SU-DHL-6 (cell line): ENCODE measurements around the gene MED27.

Experiments used
- H2AFZ ChIP-seq: fragments of 200-600 bp; sonication (generic); 2 replicates; pipeline ENCODE4 v1.6.1; 2014; ENCODE audit warnings: low read depth, mild to moderate bottlenecking, moderate library complexity, mixed read lengths, antibody characterized with exemption, low read length; ENCODE audit not compliant: severe bottlenecking
- H3F3A ChIP-seq: fragments of 200-600 bp; shearing (Covaris generic); 2 replicates; pipeline ENCODE4 v1.6.0; 2016; ENCODE audit warnings: antibody characterized with exemption, mild to moderate bottlenecking; ENCODE audit not compliant: insufficient read depth
- H3K27ac ChIP-seq: fragments of 200-600 bp; sonication (generic); 2 replicates; pipeline ENCODE4 v1.5.1; 2016; ENCODE audit warnings: low read depth, mild to moderate bottlenecking, low read length, moderate library complexity, mixed read lengths
- H3K27me3 ChIP-seq: fragments of 200-600 bp; sonication (generic), shearing (Covaris generic); 2 replicates; pipeline ENCODE4 v1.6.0; 2014; ENCODE audit warnings: mild to moderate bottlenecking, low read length
- H3K36me3 ChIP-seq: fragments of 200-600 bp; sonication (generic); 2 replicates; pipeline ENCODE4 v1.6.1; 2014; ENCODE audit warnings: mild to moderate bottlenecking, low read length, mixed read lengths
- H3K4me2 ChIP-seq: fragments of 300-600, 200-600 bp; shearing (Covaris generic), sonication (generic); 2 replicates; pipeline ENCODE4 v1.6.0; 2014; ENCODE audit warnings: low read length, low read depth, mild to moderate bottlenecking; ENCODE audit not compliant: poor library complexity, severe bottlenecking
- H3K4me3 ChIP-seq: fragments of 200-600 bp; sonication (generic); 2 replicates; pipeline ENCODE4 v1.5.1; 2014; ENCODE audit warnings: antibody characterized with exemption, low read length, mild to moderate bottlenecking, mixed read lengths; ENCODE audit not compliant: insufficient read depth, poor library complexity, severe bottlenecking
- H3K79me2 ChIP-seq: fragments of 200-600 bp; sonication (generic); 2 replicates; pipeline ENCODE4 v1.6.1; 2014; ENCODE audit warnings: mild to moderate bottlenecking, low read length, moderate library complexity; ENCODE audit not compliant: insufficient read depth
- H3K9ac ChIP-seq: fragments of 200-600 bp; sonication (generic); 2 replicates; pipeline ENCODE4 v1.7.0; 2014; ENCODE audit warnings: mild to moderate bottlenecking, low read length
- H3K9me2 ChIP-seq: fragments of 200-600 bp; sonication (generic); replicated peaks from 2 replicates; pipeline ENCODE4 v1.6.1; 2014; ENCODE audit warnings: low read length; ENCODE audit not compliant: insufficient read depth
- H3K9me3 ChIP-seq: fragments of 200-600 bp; sonication (generic); 2 replicates; pipeline ENCODE4 v1.6.1; 2014; ENCODE audit warnings: low read length, mixed read lengths; ENCODE audit not compliant: insufficient read depth
- H4K20me1 ChIP-seq: fragments of 200-600 bp; sonication (generic); 2 replicates; pipeline ENCODE4 v1.6.1; 2014; ENCODE audit warnings: low read depth, mild to moderate bottlenecking, antibody characterized with exemption, low read length, moderate library complexity, mixed read lengths
- EZH2phosphoT487 ChIP-seq: fragments of 200-600 bp; sonication (generic), shearing (Covaris generic); conservative IDR thresholded peaks from 2 replicates; pipeline ENCODE4 v1.6.1; 2018; ENCODE audit warnings: mild to moderate bottlenecking, antibody characterized with exemption, low read length, moderate library complexity, mixed read lengths
- TF ChIP-seq, protein P1 (sequence below): fragments of 200-600 bp; sonication (generic); IDR thresholded peaks from one replicate; pipeline ENCODE4 v1.5.1; 2017; ENCODE audit warnings: antibody characterized with exemption, mild to moderate bottlenecking, low read length, moderate library complexity; ENCODE audit not compliant: insufficient read depth, poor library complexity, severe bottlenecking

Gene MED27

DNA sequence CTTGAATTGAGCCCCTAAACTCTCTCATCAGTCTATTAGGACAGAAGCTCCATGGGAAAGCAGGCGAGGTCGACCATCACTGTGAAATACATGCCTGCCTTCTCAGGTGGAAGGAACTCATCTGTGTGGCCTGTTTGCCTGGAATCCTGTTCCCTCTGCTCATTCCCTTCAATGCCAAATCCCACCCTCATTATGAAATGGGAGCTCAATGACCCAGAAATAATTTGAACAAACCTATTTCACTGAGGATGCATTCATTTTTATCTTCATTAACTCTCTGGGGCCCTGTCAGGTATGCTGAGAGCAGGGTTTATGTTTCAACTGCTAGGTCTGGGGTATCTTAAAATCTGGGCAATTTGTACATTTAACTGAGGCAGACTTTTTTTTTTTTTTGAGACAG is 142.2 kb downstream of the MED27 start:
- H3K4me2 ChIP-seq: no peak overlapping the region
- no peaks in the 10 kb centered on the region for H3K27me3 ChIP-seq
- H3F3A ChIP-seq: no peaks in the 10 kb centered on the region
- H3K79me2 ChIP-seq: no peaks in the 10 kb centered on the region
- TF ChIP-seq EZH2phosphoT487: no peak
- TF ChIP-seq, protein P1, sequence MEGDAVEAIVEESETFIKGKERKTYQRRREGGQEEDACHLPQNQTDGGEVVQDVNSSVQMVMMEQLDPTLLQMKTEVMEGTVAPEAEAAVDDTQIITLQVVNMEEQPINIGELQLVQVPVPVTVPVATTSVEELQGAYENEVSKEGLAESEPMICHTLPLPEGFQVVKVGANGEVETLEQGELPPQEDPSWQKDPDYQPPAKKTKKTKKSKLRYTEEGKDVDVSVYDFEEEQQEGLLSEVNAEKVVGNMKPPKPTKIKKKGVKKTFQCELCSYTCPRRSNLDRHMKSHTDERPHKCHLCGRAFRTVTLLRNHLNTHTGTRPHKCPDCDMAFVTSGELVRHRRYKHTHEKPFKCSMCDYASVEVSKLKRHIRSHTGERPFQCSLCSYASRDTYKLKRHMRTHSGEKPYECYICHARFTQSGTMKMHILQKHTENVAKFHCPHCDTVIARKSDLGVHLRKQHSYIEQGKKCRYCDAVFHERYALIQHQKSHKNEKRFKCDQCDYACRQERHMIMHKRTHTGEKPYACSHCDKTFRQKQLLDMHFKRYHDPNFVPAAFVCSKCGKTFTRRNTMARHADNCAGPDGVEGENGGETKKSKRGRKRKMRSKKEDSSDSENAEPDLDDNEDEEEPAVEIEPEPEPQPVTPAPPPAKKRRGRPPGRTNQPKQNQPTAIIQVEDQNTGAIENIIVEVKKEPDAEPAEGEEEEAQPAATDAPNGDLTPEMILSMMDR: no peak
- no peak overlapping the region for H3K9ac ChIP-seq
- no peaks in the 10 kb centered on the region for H3K36me3 ChIP-seq
- no peak overlapping the region for H3K27ac ChIP-seq
- no peak overlapping the region for H2AFZ ChIP-seq
- no peaks in the 10 kb centered on the region for H3K9me2 ChIP-seq
- H3K4me3 ChIP-seq: no peak overlapping the region
- H4K20me1 ChIP-seq: no peaks in the 10 kb centered on the region
- no peaks in the 10 kb centered on the region for H3K9me3 ChIP-seq

DNA sequence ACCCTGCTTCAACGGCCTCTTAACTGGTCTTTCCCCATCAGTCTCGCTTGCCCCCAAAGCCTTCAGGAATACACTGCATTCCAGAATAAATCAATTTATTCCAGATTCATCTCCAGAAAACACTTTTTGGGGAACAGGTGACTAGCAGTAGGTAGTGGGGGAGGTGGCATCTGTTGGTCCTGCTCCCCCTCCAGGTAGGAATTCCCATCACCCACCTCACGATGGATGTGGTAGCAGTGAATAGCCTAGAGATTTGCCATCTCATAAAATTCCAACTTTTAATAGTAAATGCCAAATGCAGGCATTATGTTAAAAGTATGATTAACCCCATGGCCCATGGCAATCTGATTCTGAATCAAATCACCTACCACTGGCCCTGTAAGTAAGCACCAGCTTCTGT is 142.7 kb downstream of the MED27 start:
- TF ChIP-seq, protein P1: no peak
- TF ChIP-seq EZH2phosphoT487: no peak

DNA sequence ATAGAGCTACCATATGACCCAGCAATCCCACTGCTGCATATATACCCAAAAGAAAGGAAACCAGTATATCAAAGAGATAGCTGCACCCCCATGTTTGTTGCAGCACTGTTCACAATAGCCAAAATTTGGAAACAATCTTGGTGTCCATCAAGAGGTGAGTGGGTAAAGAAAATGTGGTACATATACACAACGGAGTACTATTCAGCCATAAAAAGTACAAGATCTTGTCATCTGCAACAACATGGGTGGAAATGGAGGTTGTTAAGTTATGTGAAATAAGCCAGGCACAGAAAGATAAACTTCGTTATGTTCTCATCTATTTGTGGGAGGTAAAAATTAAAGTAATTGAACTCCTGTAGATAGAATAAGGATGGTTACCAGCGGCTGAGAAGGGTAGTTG is 145.0 kb downstream of the MED27 start:
- no peak overlapping the region for H3K4me3 ChIP-seq
- no peaks in the 10 kb centered on the region for H3K36me3 ChIP-seq
- H3K27ac ChIP-seq: no peak overlapping the region
- no peak for TF ChIP-seq EZH2phosphoT487
- TF ChIP-seq, protein P1: no peak
- no peaks in the 10 kb centered on the region for H3K27me3 ChIP-seq
- H3K9ac ChIP-seq: no peak overlapping the region
- no peak overlapping the region for H3K4me2 ChIP-seq
- H3F3A ChIP-seq: no peaks in the 10 kb centered on the region
- no peak overlapping the region for H2AFZ ChIP-seq
- no peaks in the 10 kb centered on the region for H3K79me2 ChIP-seq
- H3K9me2 ChIP-seq: no peaks in the 10 kb centered on the region
- H3K9me3 ChIP-seq: no peaks in the 10 kb centered on the region
- H4K20me1 ChIP-seq: no peaks in the 10 kb centered on the region

More for the DNA sequence above, 142.7 kb downstream of the MED27 start:
- Histone ChIP-seq H3K9ac (no peak overlapping the region), H3K4me3 (no peak overlapping the region), H3K4me2 (no peak overlapping the region), H2AFZ (no peak overlapping the region), H3K36me3 (no peaks in the 10 kb centered on the region), H3K9me3 (no peaks in the 10 kb centered on the region), H3K27me3 (no peaks in the 10 kb centered on the region), H3K79me2 (no peaks in the 10 kb centered on the region), H3K9me2 (no peaks in the 10 kb centered on the region), H3K27ac (no peak overlapping the region), H3F3A (no peaks in the 10 kb centered on the region), H4K20me1 (no peaks in the 10 kb centered on the region)

DNA sequence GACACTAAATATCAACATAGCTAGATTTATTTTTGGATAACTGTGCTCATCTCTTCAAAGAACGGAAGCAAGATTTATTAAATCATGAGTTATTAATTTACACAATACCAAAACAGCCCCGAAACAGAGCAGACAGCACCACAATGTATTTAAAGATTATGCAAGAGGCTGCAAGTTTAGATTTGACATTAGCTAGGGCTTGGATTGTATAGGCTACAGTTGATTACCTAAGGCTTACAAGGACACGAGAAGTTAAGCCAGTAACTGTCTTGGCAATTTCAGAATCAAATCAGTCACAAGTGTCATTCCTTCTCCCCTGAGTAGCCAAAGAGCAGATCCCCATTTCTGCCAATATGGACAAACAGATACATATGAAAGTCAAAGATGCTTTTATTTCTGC is 152.6 kb downstream of the MED27 start:
- Histone ChIP-seq H3K4me3 (no peak overlapping the region), H3K36me3 (no peaks in the 10 kb centered on the region), H3K9ac (no peak overlapping the region), H4K20me1 (no peaks in the 10 kb centered on the region), H3K27me3 (no peaks in the 10 kb centered on the region), H3K4me2 (no peak overlapping the region), H3K79me2 (no peaks in the 10 kb centered on the region), H2AFZ (no peak overlapping the region), H3K27ac (no peak overlapping the region), H3K9me3 (no peaks in the 10 kb centered on the region), H3F3A (no peaks in the 10 kb centered on the region), H3K9me2 (no peaks in the 10 kb centered on the region)
- TF ChIP-seq, protein P1: no peak
- no peak for TF ChIP-seq EZH2phosphoT487
